Myocyte (in vitro differentiated cells): ENCODE measurements around the gene ETV3. TPM values are rescaled to one million over a fixed set of nuclear protein-coding genes. Genes with fewer than 3 reads are reported as not detected.
"Not testable (repeated sequence)": the region's sequence is repeated elsewhere in the genome, so short reads cannot be mapped to it uniquely, and the experiment has no call there.

Experiments
- DNase-seq: peaks from one replicate; pipeline ENCODE4 v3.0.0-alpha.2; 2012; ENCODE audit warnings: low read depth
- total RNA-seq: library from RNA; depleted of rRNA; stranded (reverse); fragments of >200 nt; gene quantifications from 2 replicates; pipeline ENCODE4 v1.2.3, GENCODE V29; 2014

ETV3 gene
- total RNA-seq, 1 donor from 2014 or later: 11.7 TPM

- no peak for DNase-seq
Measured at GRCh38 chr1:157113631-157114030, 24.6 kb downstream of the ETV3 start.

GRCh38 chr1:157113106-157113505 lies 25.1 kb downstream of the ETV3 start:
- DNase-seq: no peak

GRCh38 chr1:157112186-157112867 lies 25.9 kb downstream of the ETV3 start:
- DNase-seq: no peak

- no peak for DNase-seq
Measured at GRCh38 chr1:157111396-157112165, 26.6 kb downstream of the ETV3 start.

- no peak for DNase-seq
Measured at GRCh38 chr1:157110686-157111085, 27.5 kb downstream of the ETV3 start.

- peak; percentile 19 for DNase-seq
Measured at GRCh38 chr1:157110003-157110402, 28.2 kb downstream of the ETV3 start.

GRCh38 chr1:157108448-157108847 lies 29.7 kb downstream of the ETV3 start:
- no peak for DNase-seq

- DNase-seq: no peak
Measured at GRCh38 chr1:157107702-157108101, 30.5 kb downstream of the ETV3 start.

- DNase-seq: no peak
Measured at GRCh38 chr1:157106813-157107189, 31.4 kb downstream of the ETV3 start.

GRCh38 chr1:157105988-157106812 lies 32.0 kb downstream of the ETV3 start:
- DNase-seq: peak; percentile 75

GRCh38 chr1:157105298-157105987 lies 32.8 kb downstream of the ETV3 start:
- no peak for DNase-seq

GRCh38 chr1:157104598-157105293 lies 33.4 kb downstream of the ETV3 start:
- no peak for DNase-seq

GRCh38 chr1:157103268-157103667 lies 34.9 kb downstream of the ETV3 start:
- DNase-seq: no peak

- no peak for DNase-seq
Measured at GRCh38 chr1:157101149-157101548, 37.0 kb downstream of the ETV3 start.

GRCh38 chr1:157099633-157100009 lies 38.6 kb downstream of the ETV3 start, which contains the start of gene ETV3L:
ETV3L (minus strand) TSS chr1:157099808; CDS start chr1:157099523, 285 bp downstream.
- DNase-seq: no peak

GRCh38 chr1:157098987-157099632 lies 39.1 kb downstream of the ETV3 start:
- not testable (repeated sequence) for DNase-seq

GRCh38 chr1:157098519-157098918 lies 39.7 kb downstream of the ETV3 start:
- DNase-seq: no peak

GRCh38 chr1:157097692-157098091 lies 40.5 kb downstream of the ETV3 start:
- no peak for DNase-seq

GRCh38 chr1:157096881-157097280 lies 41.3 kb downstream of the ETV3 start:
- peak; percentile 51 for DNase-seq

GRCh38 chr1:157095551-157095950 lies 42.6 kb downstream of the ETV3 start:
- DNase-seq: no peak
